SK-N-SH (cell line): Measurements from ENCODE around the gene DERL3. TPM values are rescaled to one million over a fixed set of nuclear protein-coding genes. Genes with fewer than 3 reads are reported as not detected.

ENCODE experiments used
- CTCF ChIA-PET: fragments of 300-600, 350-600 bp; formaldehyde crosslinking; extraction: SDS; loops from one replicate; lab custom pipeline; 2021; lab: Yijun Ruan, JAX
- POLR2A ChIA-PET: fragments of 350-600 bp; sonication (Branson Sonifier 250); formaldehyde crosslinking; extraction: SDS; loops from one replicate; lab custom pipeline; 2020; ENCODE audit warnings: antibody characterized with exemption, inconsistent platforms; lab: Yijun Ruan, JAX
- DNase-seq: peaks from one replicate; pipeline ENCODE4 v3.0.0; 2012
- H2AFZ ChIP-seq: fragments of 200-600 bp; sonication (generic); 2 replicates; pipeline ENCODE4 v1.8.1; 2016; ENCODE audit warnings: antibody characterized with exemption, mild to moderate bottlenecking, low read depth
- H3F3A ChIP-seq: fragments of 200-600 bp; sonication (generic); replicated peaks from 2 replicates; pipeline ENCODE3; 2016; ENCODE audit warnings: antibody characterized with exemption, mild to moderate bottlenecking; ENCODE audit not compliant: insufficient read depth
- H3K27ac ChIP-seq, 2 experiments: fragments of 200-500 bp in 1 of 2; fragments of 200-600 bp in 1 of 2; sonication (Bioruptor generic) in 1 of 2; sonication (generic), shearing (Covaris generic) in 1 of 2; 2 replicates each; pipeline versions ENCODE4 v1.5.1 to v1.6.1; 2014 to 2016; ENCODE audit warnings: low read depth in 2 of 2, inconsistent platforms in 1 of 2, low read length in 1 of 2, mild to moderate bottlenecking in 1 of 2, mixed read lengths in 1 of 2
- H3K27me3 ChIP-seq: fragments of 200-600 bp; sonication (generic), shearing (Covaris generic); 2 replicates; pipeline ENCODE4 v1.6.1; 2016; ENCODE audit warnings: mixed run types; ENCODE audit not compliant: insufficient read depth
- H3K36me3 ChIP-seq, 2 experiments: fragments of 200-500 bp in 1 of 2; fragments of 200-600 bp in 1 of 2; sonication (Bioruptor generic) in 1 of 2; sonication (generic) in 1 of 2; replicated peaks in 1 of 2; 2 replicates each; pipeline versions ENCODE3 to v1.5.1; 2014 to 2016; ENCODE audit warnings: low read length in 1 of 2, mild to moderate bottlenecking in 1 of 2; ENCODE audit not compliant: insufficient read depth in 2 of 2, control insufficient read depth in 1 of 2
- H3K4me1 ChIP-seq, 2 experiments: fragments of 200-500 bp in 1 of 2; fragments of 200-600 bp in 1 of 2; sonication (Bioruptor generic) in 1 of 2; sonication (generic), shearing (Covaris generic) in 1 of 2; 2 replicates each; pipeline versions ENCODE4 v1.5.1 to v1.6.1; 2014 to 2016; ENCODE audit warnings: low read depth in 1 of 2, low read length in 1 of 2, mixed run types in 1 of 2; ENCODE audit not compliant: insufficient read depth in 2 of 2, control insufficient read depth in 1 of 2
- H3K4me2 ChIP-seq: fragments of 200-600 bp; sonication (generic), shearing (Covaris generic); 2 replicates; pipeline ENCODE4 v1.6.1; 2017; ENCODE audit warnings: mixed run types
- H3K4me3 ChIP-seq, 2 experiments: fragments of 200-500 bp in 1 of 2; fragments of 200-600 bp in 1 of 2; sonication (Bioruptor generic) in 1 of 2; sonication (generic), shearing (Covaris generic) in 1 of 2; 2 replicates each; pipeline versions ENCODE4 v1.5.1 to v1.8.1; 2014 to 2016; ENCODE audit warnings: low read depth in 2 of 2, inconsistent platforms in 1 of 2, low read length in 1 of 2, mild to moderate bottlenecking in 1 of 2, mixed read lengths in 1 of 2, moderate library complexity in 1 of 2
- H3K79me2 ChIP-seq: fragments of 200-600 bp; sonication (generic); 2 replicates; pipeline ENCODE4 v1.8.1; 2017; ENCODE audit warnings: mild to moderate bottlenecking; ENCODE audit not compliant: insufficient read depth
- H3K9ac ChIP-seq: fragments of 200-600 bp; sonication (generic); 2 replicates; pipeline ENCODE4 v1.6.1; 2017; ENCODE audit warnings: mixed run types
- H3K9me2 ChIP-seq: fragments of 200-600 bp; sonication (generic); 2 replicates; pipeline ENCODE4 v1.6.1; 2017; ENCODE audit warnings: mixed run types
- H3K9me3 ChIP-seq: fragments of 200-600 bp; sonication (generic); 2 replicates; pipeline ENCODE4 v1.6.1; 2017; ENCODE audit warnings: mixed run types, mild to moderate bottlenecking, moderate library complexity
- H4K20me1 ChIP-seq: fragments of 200-600 bp; sonication (generic); 2 replicates; pipeline ENCODE4 v1.6.1; 2017; ENCODE audit warnings: mild to moderate bottlenecking, mixed run types; ENCODE audit not compliant: insufficient read depth
- ELF1 ChIP-seq: IDR thresholded peaks from 2 replicates; pipeline ENCODE4 v1.4.0; 2012
- EP300 ChIP-seq, 2 experiments: IDR thresholded peaks; 2 replicates each; pipeline versions ENCODE4 v1.4.0 to v1.6.1; 2012; ENCODE audit warnings: borderline replicate concordance in 1 of 2, low read depth in 1 of 2, low read length in 1 of 2
- MXI1 ChIP-seq: IDR thresholded peaks from 2 replicates; pipeline ENCODE4 v1.6.1; 2012; ENCODE audit warnings: mild to moderate bottlenecking, low read depth, low read length, improper control_type of control experiment
- NRF1 ChIP-seq: IDR thresholded peaks from 2 replicates; pipeline ENCODE4 v1.6.1; 2012; ENCODE audit warnings: low read depth, mild to moderate bottlenecking, low read length
- REST ChIP-seq: IDR thresholded peaks from 2 replicates; pipeline ENCODE4 v1.6.1; 2012; ENCODE audit warnings: mild to moderate bottlenecking, low read depth, low read length, moderate library complexity
- WGBS: methylation state at CpG from one replicate; pipeline ENCODE4 v1.1.6; 2017; ENCODE audit warnings: low lambda C conversion rate; 5-methylcytosine and 5-hydroxymethylcytosine counted together
- polyA plus RNA-seq, 3 experiments: library from polyadenylated mRNA; depleted of rRNA; stranded (reverse); fragments of >200 nt; gene quantifications; 2 replicates each; pipeline ENCODE4 v1.2.3, GENCODE V29; 2012
- TF ChIP-seq, protein P1 (sequence below): IDR thresholded peaks from 2 replicates; pipeline ENCODE4 v1.4.0; 2012; ENCODE audit warnings: low read depth

Gene DERL3
- polyA plus RNA-seq, 1 of the 3 experiments (the other 2 are of a cell fraction), result not detected

DNA sequence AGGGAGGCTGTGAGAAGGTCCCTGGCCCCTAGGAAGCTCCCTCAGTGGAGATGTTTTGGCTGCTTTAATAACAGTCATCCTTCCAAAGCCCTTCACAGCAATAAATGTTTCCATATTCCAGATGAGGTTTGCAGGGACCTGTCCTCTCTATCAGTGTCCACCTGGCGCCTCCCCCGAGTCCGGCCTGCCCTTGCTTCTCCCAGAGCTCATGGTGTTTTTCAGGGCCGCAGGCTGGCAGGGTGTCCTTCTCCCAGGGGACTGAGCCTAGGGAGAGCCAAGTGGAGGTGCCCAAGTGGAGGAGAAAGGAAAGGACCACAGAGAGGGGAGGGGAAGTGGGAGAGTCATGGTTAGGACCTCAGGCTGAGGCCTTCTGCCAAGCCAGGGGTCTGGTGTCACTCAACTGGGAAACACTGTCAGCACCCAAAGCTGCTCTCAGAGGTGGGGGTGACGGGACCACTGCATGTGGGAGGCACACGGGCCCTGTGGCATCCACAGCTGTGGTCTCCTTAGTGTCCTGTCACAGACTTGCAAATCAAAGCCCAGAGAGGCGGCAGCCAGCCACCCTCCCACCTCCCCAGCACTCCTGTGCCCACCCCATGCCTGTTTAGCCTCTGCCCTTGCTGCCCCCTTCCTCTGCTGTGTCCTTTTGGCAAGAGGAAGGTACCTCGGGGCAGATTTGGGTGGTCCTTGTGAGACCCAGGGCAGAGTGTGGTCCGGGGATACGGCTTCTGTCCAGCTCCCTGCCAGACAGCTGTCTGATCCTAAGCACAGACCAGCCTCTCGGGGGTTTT lies 6.4 kb downstream of the DERL3 start:
- Histone ChIP-seq H3K9ac (no peak overlapping the region), H3K79me2 (peaks cover 21% of the 10 kb centered on the region)

GRCh38 chr22:23831781-23832180 lies 7.0 kb downstream of the DERL3 start:
- Histone ChIP-seq H3K79me2 (peaks cover 21% of the 10 kb centered on the region), H2AFZ (no peak overlapping the region), H3K9me3 (no peaks in the 10 kb centered on the region), H4K20me1 (no peaks in the 10 kb centered on the region; the same call in 1 of the 2 replicates), H3K9ac (no peak overlapping the region), H3K4me3 (no peak overlapping the region), H3F3A (peaks cover 17% of the 10 kb centered on the region), H3K36me3 (peaks cover 15 to 56% of the 10 kb centered on the region in 2 experiments), H3K4me2 (no peak overlapping the region), H3K4me1 (peaks cover 0 to 76% of the 10 kb centered on the region in 2 experiments; a peak in 2 of 4 replicates), H3K27ac (peak overlapping the region in 1 of 2 experiments; percentile 83; a peak in 2 of 4 replicates), H3K27me3 (no peaks in the 10 kb centered on the region), H3K9me2 (no peaks in the 10 kb centered on the region)
- peak; percentile 20 for DNase-seq
- CTCF ChIA-PET, result interaction anchor here (1.0 to 2.8 kb wide), 6 partner anchors 9 to 64 kb away, joined by 3 to 17 read pairs (median 4); partner anchors contain the start of gene CHCHD10
- TF ChIP-seq NRF1 (no peak), REST (no peak), ELF1 (no peak)
- 100% methylated on average over 2 of the region's 10 CpGs for WGBS
- POLR2A ChIA-PET, result no interaction called here

More for the DNA sequence above, 6.4 kb downstream of the DERL3 start:
- H4K20me1 ChIP-seq, result no peaks in the 10 kb centered on the region; the same call in 1 of the 2 replicates
- peaks cover 0 to 70% of the 10 kb centered on the region in 2 experiments; a peak in 2 of 4 replicates for H3K4me1 ChIP-seq
- H3K27me3 ChIP-seq, result no peaks in the 10 kb centered on the region
- TF ChIP-seq, protein P1, sequence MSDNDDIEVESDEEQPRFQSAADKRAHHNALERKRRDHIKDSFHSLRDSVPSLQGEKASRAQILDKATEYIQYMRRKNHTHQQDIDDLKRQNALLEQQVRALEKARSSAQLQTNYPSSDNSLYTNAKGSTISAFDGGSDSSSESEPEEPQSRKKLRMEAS, result no peak
- TF ChIP-seq MXI1, result peak; percentile 26; the same call in 1 of the 2 replicates
- no peak for TF ChIP-seq REST
- 0 out of 4 replicates have a peak, but pooled peaks of 1 of the 2 experiments have one; percentile 34 for TF ChIP-seq EP300 (IDR thresholded peaks at IDR 0.05; ENCODE audit: borderline replicate concordance in 1 of 2, low read depth in 1 of 2, low read length in 1 of 2)
- ChIA-PET CTCF (interaction anchor here (1.0 to 2.8 kb wide), 6 partner anchors 10 to 65 kb away, joined by 3 to 17 read pairs (median 4); partner anchors contain the start of gene CHCHD10), POLR2A (interaction anchor here (1.0 kb wide), 1 partner anchor 65 kb away, joined by 3 read pairs; the partner anchor contains the start of gene CHCHD10)
- peak; percentile 69 for DNase-seq
- 78% methylated on average over 10 of the region's 11 CpGs for WGBS
- no peaks in the 10 kb centered on the region for H3K9me3 ChIP-seq
- no peaks in the 10 kb centered on the region for H3K9me2 ChIP-seq
- peaks cover 17% of the 10 kb centered on the region for H3F3A ChIP-seq
- no peak overlapping the region for H3K4me2 ChIP-seq
- H2AFZ ChIP-seq, result no peak overlapping the region
- H3K36me3 ChIP-seq, result peaks cover 11 to 52% of the 10 kb centered on the region in 2 experiments
- no peak overlapping the region for H3K4me3 ChIP-seq
- H3K27ac ChIP-seq, result peak overlapping the region in 1 of 2 experiments; percentile 83; a peak in 2 of 4 replicates
